NCI-H345 (cell line): Measurements from ENCODE around the gene ARMC9.

Experiments used
- DNase-seq: peaks from one replicate; lab custom pipeline; 2025; lab: John Stamatoyannopoulos, UW

The ARMC9 gene

DNA sequence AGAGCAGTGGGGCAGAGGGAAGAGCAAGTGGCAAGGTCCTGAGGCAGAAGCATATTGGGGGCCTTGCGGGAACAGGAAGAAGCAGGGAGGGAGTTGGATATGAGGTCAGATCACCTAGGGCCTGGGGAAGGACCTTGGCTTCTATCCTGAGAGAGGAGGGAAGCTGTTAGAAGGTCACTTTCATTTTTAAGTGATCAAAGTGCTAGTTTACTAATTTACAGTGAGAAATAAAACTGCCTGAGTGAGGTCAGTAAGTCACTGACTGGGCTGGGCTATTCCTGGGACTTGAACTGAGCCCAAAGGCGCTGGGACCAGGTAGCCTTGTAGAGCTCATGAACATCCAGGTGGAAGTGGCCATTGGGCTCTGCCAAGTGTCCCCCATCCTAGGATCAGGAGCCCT is 120.5 kb downstream of the ARMC9 start:
- no peak for DNase-seq

DNA sequence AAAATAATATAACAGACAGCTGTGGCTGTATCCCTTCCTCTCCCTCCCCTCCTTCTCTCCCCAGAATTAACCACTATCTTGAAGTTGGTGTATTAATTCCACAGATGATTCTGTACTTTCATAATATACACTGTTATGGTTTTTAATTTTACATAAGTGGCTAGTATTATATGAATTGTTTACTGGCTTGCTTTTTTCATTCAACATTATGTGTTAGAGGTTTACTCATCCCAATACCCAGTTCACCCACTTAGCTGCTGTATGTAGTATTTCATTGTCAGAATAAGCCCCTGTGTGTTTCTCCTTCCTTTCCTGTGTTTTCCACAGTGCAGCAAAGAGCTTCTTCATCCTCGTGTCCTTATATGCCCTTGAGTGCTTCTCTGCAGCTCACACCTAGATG is 121.4 kb downstream of the ARMC9 start:
- no peak for DNase-seq

DNA sequence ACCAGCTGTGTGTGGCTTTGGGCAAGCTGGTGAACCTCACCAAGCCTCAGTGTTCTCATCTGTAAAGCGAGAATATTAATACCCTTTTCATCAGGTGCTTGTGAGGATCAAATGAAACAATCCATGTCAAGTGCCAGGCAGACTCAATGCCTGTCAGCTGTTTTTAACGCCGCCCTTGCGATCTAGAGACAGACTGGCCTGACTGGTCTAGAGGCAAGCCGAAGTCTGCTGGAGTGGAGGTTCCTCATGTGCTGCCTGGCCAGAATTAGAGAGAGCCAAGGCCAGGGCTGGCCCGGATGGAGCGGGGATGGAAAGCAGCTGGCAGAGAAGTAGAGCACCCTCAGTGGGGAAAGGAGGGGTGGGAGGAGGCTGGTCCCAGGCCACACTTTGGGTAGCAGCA is 122.6 kb downstream of the ARMC9 start:
- no peak for DNase-seq

- DNase-seq: no peak
These were observed 123.3 kb downstream of the ARMC9 start for GRCh38 chr2:231321556-231322334.

DNA sequence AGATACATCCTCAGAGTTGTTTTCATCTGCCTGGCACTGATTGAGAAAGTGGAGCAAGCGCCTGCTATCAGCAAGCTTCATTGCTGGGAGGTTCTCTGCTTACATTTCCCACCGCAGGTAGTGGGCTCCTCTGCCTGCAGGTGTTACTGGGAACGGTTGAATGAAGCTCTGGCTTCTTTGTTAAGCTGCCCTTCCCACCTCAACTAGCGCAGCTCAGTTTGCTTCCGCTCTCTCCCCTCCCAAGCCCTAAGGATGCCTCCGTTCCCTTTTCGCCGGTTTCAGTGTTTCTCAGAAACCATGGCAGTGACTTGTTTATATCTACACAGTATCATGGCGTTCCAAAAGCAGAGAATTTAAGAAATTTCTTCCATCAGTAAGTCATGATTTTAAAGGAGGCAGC is 124.9 kb downstream of the ARMC9 start:
- no peak for DNase-seq

DNA sequence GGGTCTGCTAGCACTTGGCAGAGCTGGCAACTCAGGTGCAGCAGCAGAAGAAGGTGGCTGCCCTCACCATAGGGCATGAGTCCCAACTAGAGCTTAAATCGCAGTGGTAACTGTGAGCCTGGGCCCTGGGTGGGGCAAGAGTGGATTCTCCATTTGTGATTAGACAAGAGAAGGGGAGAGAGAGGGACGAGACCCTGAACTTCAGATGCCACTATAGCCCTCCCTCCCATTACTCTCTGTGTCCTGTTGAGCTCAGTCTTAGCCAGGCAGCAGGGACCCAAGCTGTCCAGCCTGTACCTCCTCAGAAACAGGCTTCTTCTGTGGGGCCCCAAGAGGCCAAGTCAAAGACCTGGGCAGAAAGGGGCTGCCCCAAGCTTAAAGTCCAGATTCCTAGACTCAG is 127.4 kb downstream of the ARMC9 start:
- DNase-seq: no peak

- DNase-seq: no peak
These were observed 128.0 kb downstream of the ARMC9 start for GRCh38 chr2:231326404-231326803.

GRCh38 chr2:231330311-231330710 is 131.9 kb downstream of the ARMC9 start:
- no peak for DNase-seq

GRCh38 chr2:231331533-231331932 is 133.1 kb downstream of the ARMC9 start:
- no peak for DNase-seq

DNA sequence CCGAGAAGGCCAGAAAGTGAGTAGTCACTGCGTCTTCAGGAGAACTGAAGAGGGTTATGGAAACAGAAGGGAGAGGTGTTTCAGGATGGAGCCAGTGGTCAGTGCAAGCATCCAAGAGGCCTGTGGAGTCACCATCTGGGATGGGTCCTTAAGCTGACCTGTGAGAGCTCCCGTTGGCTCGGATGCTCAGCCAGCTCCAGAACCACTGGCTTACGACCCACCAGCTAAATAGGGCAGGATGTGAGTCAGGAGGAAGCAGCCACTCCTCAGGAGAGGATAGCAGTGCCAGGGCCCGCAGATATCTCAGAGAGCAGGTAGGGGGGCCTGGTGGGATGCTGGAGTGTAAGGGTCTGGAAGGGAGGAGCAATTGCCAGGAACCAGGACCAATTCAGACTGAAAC is 134.0 kb downstream of the ARMC9 start:
- no peak for DNase-seq

- no peak for DNase-seq
These were observed 134.6 kb downstream of the ARMC9 start for GRCh38 chr2:231332872-231333500.

- DNase-seq: no peak
These were observed 135.9 kb downstream of the ARMC9 start for GRCh38 chr2:231334179-231334930.

DNA sequence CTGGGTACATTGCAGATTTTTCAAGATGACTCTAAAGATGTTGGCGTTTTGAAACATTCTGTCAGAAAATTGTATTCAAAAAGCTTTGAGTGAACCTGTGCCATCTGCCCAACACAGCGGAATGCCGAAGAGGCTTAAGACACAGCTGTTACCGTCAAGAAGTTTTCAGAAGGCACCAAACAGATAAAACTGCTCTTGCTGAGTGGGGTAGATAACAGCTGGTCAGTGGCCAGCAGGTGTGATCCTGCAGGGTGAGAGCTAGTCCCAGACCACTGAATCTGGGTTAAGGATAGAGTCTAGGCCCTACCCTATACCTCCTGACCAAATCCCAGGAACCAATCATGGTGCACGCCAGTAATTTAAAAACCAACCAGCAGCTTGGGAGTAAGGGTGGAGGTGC is 136.6 kb downstream of the ARMC9 start:
- no peak for DNase-seq

DNA sequence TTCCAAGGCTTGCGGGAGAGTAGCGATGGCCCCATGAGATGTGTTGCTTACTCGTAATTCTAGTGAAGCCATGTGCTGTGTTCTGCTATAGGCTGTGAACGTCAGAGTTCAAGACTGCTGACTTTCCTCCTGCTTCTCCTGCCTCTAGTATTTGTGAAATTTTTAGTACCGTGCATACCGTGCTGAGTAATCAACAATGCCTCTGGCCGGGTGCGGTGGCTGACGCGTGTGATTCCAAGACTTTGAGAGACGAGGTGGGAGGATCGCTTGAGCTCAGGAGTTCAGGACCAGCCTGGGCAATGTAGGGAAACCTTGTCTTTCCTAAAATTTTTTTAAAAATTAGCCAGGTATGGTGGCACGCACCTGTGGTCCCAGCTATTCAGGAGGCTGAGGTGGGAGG is 137.2 kb downstream of the ARMC9 start:
- no peak for DNase-seq

GRCh38 chr2:231336236-231336635 is 137.8 kb downstream of the ARMC9 start:
- DNase-seq: no peak

GRCh38 chr2:231336700-231337099 is 138.3 kb downstream of the ARMC9 start:
- DNase-seq: no peak

DNA sequence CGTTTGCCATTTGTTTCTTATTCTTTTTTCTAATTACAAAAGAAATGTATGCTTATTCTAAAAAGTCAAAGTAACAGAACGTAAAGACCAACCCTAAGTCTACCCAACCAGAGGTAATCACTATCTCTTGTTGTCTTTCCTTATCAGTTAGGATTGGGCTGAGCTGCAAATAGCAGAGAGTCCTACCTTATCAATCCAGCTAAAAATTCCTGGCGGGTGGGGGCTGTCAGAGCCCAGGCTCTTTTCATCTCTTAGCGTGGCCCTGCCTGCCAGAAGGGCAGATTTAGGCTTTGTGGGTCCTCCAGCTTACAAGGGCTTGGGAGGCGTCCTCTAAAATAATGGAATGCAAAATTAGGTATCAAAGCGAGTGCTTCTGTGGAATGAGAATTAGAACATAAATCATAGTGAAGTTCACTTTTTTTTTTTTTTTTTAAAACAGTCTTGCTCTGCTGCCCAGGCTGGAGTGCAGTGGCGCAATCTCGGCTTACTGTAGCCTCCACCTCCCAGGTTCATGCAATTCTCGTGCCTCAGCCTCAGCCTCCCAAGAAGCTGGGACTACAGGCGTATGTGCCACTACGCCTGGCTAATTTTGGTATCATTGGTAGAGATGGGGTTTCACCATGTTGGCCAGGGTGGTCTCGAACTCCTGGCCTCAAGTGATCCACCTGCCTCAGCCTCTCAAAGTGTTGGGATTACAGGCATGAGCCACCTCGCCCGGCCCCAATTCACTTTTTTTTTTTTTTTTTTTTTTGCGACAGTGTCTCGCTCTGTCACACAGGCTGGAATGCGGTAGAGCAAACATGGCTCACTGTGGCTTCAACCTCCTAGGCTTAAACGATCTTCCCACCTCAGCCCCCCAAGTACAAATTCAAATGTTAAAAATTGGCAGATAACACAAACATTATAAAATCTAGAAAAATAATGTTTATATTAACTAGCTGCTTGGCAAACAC is 139.7 kb downstream of the ARMC9 start:
- DNase-seq: no peak

GRCh38 chr2:231339316-231339715 is 140.9 kb downstream of the ARMC9 start:
- no peak for DNase-seq

DNA sequence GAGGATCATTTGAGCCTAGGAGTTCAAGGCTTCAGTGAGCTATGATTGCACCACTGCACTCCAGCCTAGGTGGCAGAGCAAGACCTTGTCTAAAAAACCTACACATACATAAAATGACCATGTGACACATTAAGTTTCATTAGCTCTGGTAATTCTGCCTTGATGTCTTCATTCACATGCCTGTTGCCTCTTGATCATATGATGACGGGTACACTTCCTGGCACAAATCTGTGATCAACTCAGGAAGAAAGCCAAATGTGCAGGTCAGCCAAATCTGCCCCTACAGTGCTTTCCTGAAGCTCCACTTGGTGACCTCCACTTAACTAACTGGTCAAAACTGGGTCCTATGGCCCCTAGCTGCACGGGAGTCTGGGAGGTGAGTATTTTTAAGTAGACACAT is 142.7 kb downstream of the ARMC9 start:
- DNase-seq: no peak

DNA sequence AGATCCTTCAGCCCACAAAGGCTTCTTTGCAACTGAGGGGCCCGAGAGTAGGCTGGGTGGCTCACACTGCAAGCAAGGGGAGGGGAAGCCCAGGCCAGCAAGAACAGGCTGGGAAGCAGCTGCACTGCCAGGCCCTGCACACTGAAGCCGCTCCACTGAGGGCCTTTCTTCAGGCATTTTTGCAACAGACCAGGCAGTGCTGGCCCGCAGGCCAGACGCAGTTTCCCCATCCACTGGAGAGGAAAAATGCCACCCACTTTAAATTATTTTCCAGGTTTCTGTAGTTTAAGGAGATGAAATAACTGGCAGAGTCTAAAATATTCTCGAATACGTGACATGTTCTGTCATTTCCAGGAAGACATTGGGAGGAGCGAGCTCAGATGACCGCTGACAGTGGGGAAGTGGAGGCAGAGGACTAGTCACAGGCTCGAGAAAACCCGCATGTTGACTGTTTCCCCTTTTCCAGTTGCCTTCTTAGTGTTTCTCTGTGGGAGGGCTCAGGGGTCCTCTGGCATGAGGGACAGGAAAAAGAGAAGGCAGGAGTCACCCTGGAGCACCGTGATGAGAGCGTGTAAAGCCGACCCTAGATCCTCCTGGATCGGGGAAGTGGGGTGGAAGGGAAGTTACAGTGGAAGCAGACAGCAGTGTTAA is 143.8 kb downstream of the ARMC9 start:
- DNase-seq: no peak

GRCh38 chr2:231343006-231343710 is 144.7 kb downstream of the ARMC9 start:
- DNase-seq: no peak
